ENCODE measurements around the gene TPSB2. TPM values are rescaled to one million over a fixed set of nuclear protein-coding genes. Genes with fewer than 3 reads are reported as not detected.

The TPSB2 gene
- total and polyA plus RNA-seq, 9 of the 15 experiments (the other 6 are each of a cell fraction or from before 2014, with no cell fraction given) = 0.18 TPM; not detected in 8

- TF ChIP-seq ZNF3 (CRISPR knock-in tag; IDR thresholded peaks at IDR 0.05) = no peak
- 0 out of 2 replicates have a peak, but pooled peaks have one; percentile 33 for TF ChIP-seq USF2 (CRISPR knock-in tag; IDR thresholded peaks at IDR 0.05)
- TF ChIP-seq REST (IDR thresholded peaks at IDR 0.05; ENCODE audit: borderline replicate concordance) = peak; percentile 89
- TF ChIP-seq REST (CRISPR knock-in tag; IDR thresholded peaks at IDR 0.05; ENCODE audit: low read depth) = 0 out of 2 replicates have a peak, but pooled peaks have one; percentile 23
- no peak for TF ChIP-seq ZBTB34 (CRISPR knock-in tag; IDR thresholded peaks at IDR 0.05)
- TF ChIP-seq POLR3G (IDR thresholded peaks at IDR 0.05; ENCODE audit: extremely low read depth, insufficient read length, insufficient replicate concordance) = no peak
- peak in 1 of 2 experiments; percentile 40; a peak in 2 of 4 replicates for TF ChIP-seq MAZ (CRISPR knock-in tag; conservative IDR thresholded peaks at IDR 0.05 in 1 of 2, IDR thresholded peaks at IDR 0.05 in 1 of 2)
Observed at GRCh38 chr16:1194665-1195392, 35.2 kb downstream of the TPSB2 start (continued).

All from K562 (cell line).